Measurements from ENCODE around the gene DNAJC6.
"Not testable (repeated sequence)": the region's sequence is repeated elsewhere in the genome, so short reads cannot be mapped to it uniquely, and the experiment has no call there.

DNAJC6 gene

GRCh38 chr1:65309304-65310077 is at the start of gene DNAJC6:
Gene DNAJC6 (plus strand): TSS chr1:65309543. CDS start chr1:65309746, 203 bp downstream.
- peak in 46 of 56 donors; percentile 21 to 82 (median 68) for DNase-seq

GRCh38 chr1:65259816-65260215 is 49.5 kb upstream of the DNAJC6 start:
- no peak for DNase-seq

GRCh38 chr1:65260851-65261473 is 48.4 kb upstream of the DNAJC6 start:
- peak in 33 of 56 donors; percentile 5 to 75 (median 36) for DNase-seq

- no peak for DNase-seq
Measured at GRCh38 chr1:65263286-65263685, 46.1 kb upstream of the DNAJC6 start.

GRCh38 chr1:65264197-65264929 is 45.0 kb upstream of the DNAJC6 start:
- DNase-seq = peak in 47 of 56 donors; percentile 14 to 80 (median 52)

DNA sequence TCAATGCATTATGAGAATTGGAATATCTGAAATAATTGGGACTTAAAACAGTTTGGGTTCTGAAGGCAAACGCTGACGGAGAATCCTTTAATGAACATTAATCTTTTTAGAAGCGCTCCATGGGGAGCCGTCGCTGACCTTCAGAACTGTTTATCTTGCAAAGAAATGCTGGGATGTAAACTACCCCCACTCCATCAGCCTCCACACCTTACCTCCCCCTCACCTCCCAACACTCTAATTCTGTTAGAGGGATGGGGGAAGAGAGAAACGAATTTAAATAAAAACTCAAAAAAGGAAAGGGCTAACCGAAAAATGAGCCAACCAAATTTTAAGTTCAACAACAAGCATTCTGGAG is 44.1 kb upstream of the DNAJC6 start:
- DNase-seq = no peak

- peak in 45 of 56 donors; percentile 8 to 79 (median 55) for DNase-seq
Measured at GRCh38 chr1:65265651-65266351, 43.5 kb upstream of the DNAJC6 start.

DNA sequence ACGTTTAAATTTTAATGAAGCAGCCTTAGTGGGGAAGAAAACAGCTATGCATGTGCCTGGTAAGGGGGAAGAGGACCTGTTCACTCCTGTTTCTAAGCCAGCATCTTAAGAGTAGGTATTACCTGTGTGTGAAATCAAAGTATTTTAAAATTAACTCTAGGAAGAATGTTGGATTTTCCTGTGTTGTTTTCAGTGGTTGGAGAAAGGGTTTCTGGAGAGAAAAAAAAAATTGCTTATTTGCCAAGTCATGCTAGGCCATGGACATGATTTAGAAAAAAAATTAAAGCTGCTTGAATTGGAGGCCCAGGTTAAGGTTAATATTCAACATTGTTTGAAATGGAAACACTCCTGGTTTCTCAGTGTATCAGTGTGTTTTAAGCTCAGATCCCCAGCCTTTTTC is 42.9 kb upstream of the DNAJC6 start:
- DNase-seq = no peak

- no peak for DNase-seq
Measured at GRCh38 chr1:65267271-65267670, 42.1 kb upstream of the DNAJC6 start.

DNA sequence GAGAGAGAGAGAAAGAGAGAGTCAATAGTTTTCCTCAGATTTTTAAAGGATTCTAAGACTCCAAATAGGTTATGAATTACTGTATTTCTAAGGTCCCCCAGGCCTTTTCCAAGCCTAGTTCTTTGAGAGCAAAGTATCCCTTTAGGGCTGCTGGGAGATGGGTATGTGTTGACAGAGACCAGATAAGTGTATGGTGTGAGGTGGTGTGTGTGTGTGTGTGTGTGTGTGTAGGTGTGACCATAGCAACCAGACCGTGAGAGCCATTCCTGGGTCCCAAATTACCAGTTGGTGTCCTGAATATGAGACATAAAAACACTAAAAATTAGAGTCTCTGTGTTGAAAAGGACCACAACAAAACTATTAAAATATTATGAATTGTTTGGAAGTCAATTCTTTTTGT is 41.7 kb upstream of the DNAJC6 start:
- no peak for DNase-seq

DNA sequence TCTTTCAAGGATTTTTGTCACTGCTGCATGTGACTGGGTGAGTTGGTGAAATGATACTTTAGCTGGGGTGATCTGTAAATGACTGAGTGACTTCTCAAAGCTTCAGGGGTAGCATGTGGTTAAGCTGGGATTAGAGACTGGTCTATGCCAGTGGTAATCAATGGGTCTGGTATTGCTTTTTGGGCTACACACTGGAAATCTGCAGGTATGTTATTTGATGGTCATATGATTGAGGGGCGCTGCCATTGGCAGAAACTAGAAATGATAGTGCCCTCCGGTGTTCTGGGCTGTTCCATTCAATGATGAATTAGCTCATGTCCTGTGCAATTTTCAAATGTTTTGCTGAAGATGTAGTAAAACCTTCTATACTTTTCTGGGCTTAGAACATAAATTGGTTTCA is 39.7 kb upstream of the DNAJC6 start:
- no peak for DNase-seq

GRCh38 chr1:65276197-65276939 is 33.0 kb upstream of the DNAJC6 start:
- DNase-seq = no peak

DNA sequence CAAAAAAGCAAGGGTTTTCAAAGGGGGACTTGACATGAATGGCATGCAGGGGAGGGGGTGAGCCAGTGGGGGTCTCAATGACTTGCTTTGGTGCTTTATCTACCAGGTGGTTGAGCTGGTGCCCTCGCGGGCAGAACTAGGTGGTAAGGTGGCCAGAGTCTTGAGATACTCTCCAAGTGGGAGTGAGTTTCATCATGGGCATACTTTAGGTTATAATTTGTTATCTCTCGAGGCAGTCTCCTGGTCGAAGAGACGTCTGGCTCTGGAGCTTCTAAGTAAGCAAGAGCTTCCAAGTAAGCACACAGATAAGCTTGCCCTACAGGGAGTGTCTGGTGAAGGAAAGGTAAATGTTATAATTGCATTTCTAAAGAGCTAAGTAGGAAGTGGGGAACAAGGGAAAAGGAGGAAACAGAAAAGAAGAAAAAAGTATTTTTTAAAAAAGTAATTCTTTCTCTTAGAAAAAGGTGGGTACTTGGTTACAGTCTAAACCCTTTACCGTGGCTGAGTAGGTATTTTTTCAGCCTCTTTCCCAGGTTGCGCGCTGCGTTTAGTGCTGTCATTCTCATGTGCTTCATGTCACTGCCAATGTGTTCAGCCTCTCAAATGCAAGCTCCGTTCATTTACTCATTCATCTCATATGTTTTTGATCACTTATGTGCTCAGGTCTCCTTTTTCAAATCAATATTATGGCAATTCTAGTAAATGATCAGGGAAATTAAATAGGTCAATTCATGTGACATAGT is 31.6 kb upstream of the DNAJC6 start:
- DNase-seq = no peak

DNA sequence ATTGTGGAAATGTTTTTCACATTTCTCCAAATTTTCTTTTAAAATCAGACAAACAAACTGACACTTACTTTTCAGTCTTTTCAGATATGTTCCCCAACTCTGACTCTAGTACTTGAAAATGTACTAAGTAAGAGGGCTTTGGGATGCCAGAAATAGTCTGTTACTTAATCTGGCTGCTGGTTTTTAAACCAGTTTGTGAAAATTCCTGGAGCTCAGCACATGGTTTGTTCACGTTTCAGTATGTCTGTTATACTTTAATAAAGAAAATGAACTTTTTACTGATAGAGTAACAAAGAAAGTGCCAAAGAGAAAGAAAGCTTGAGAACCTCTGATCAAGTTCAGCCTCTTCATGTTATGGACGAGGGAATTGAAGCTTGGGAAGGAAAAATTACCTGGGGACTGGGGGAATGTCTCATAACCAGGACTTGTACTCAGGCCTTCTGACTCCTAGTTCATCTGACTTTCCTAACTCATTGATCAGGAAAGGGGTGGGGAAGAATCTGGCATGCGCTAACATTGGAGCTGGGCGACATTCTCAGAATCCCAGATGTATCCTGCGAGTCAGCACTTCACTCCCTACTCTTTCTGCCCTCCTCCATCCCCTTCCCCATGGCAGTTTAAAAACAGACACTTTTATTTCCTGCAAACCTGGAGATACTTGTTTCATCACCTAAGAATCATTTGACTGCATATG is 30.8 kb upstream of the DNAJC6 start:
- no peak for DNase-seq

DNA sequence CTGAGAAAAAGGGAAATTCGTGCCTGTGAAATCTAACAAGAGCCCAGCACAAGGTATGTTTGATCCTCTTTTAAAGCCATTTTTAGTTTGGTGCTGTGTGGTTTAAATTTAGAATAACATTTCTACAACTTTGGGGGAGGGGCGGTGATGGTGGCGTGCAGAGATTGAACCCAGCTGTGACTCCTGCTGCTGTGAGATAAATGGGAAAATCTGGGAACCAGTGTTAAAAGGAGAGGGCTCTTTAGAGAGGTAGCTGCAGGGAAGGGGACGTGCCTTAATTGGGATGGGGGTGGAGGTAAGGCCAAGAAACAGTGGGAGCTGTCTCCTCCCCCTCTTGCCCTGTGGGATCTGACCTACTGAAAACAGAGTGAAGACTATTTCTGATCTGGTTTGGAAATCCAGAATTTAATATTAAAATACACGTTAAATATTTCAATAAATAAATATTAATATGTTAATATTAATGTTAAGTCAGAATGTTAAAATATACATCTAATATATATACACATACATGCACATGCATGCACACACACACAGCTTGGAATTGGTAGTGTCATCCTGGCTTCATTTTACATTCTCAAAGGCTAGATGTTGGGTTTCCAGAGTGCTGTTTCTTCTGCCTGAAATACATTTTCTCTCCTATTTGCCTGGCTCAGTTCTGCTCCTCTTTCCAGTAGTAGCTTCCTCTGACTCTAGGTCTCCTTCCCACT is 30.1 kb upstream of the DNAJC6 start:
- no peak for DNase-seq

DNA sequence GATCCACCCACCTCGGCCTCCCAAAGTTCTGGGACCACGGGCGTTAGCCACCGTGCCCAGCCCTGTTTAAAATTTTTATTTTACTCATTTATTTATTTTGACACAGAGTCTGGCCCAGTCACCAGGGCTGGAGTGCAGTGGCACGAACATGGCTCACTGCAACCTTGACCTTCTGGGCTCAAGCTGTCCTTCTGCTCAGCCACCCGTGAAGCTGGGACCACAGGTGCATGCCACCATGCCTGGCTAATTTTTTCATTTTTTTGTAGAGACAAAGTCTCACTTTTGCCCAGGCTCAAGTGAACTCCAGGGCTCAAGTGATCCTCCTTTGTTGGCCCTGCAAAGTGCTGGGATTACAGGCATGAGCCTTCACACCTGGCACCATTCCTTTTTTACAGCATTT is 27.5 kb upstream of the DNAJC6 start:
- DNase-seq = no peak

- DNase-seq = peak in 1 of 56 donors; percentile 21
Measured at GRCh38 chr1:65284229-65284628, 25.1 kb upstream of the DNAJC6 start.

DNA sequence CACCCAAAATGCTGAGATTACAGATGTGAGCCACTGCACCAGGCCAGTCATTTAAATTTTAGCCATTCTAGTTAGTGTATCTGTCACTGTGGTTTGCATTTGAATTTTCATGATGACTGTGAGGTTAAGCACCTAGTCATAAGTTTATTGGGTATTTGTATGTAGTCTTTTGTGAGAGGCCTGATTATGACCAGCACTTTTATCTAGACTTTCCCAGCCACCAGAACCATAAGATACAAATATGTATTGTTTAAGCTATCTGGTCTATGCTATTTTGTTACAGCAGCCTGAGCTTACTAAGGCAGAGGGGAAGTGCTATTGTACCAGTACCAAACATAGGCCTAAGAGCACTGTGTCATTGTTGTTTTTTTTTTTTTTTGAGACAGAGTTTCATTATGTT is 19.9 kb upstream of the DNAJC6 start:
- DNase-seq = no peak

- not testable (repeated sequence) for DNase-seq
Measured at GRCh38 chr1:65291818-65292217, 17.5 kb upstream of the DNAJC6 start.

Data from nucleus accumbens (tissue), 56 donors.